Vagina (tissue), 2 donors: Measurements from ENCODE around the gene SNX3.

ENCODE experiments used
- POLR2AphosphoS5 ChIP-seq, 2 donors: sonication (generic); formaldehyde crosslinking; IDR thresholded peaks; one replicate each; pipeline ENCODE4 v1.9.0; 2017; ENCODE audit warnings: antibody characterized with exemption in 2 of 2, mild to moderate bottlenecking in 2 of 2, low read depth in 1 of 2; ENCODE audit not compliant: insufficient read depth in 1 of 2
- TF ChIP-seq, protein P1 (sequence below), 3 experiments: fragments of 450-650 bp in 2 of 3; fragments of 200-600 bp in 1 of 3; sonication (generic) in 1 of 3; IDR thresholded peaks; one replicate each; pipeline ENCODE4 v1.5.1; 2017 to 2019; ENCODE audit warnings: antibody characterized with exemption in 3 of 3, mild to moderate bottlenecking in 2 of 3, moderate library complexity in 2 of 3

DNA sequence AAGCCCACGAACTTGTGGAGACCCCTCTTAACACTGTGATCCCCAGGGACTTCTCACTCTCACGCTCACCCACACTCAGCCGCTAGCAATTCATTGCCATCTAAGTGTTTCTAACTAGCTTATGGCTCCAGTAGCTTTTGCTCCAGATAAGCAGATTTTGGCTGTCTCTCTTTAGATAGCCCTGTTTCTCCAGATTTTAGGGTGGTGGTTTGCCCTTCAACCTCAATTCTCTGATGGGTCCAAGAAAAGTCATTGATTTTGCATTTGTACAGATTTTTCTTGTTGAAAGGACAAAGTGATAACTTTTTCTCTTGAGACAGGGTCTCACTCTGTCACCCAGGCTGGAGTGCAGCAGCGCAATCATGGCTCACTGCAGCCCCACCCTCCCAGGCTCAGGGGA lies 53.8 kb downstream of the SNX3 start:
- TF ChIP-seq, protein P1, sequence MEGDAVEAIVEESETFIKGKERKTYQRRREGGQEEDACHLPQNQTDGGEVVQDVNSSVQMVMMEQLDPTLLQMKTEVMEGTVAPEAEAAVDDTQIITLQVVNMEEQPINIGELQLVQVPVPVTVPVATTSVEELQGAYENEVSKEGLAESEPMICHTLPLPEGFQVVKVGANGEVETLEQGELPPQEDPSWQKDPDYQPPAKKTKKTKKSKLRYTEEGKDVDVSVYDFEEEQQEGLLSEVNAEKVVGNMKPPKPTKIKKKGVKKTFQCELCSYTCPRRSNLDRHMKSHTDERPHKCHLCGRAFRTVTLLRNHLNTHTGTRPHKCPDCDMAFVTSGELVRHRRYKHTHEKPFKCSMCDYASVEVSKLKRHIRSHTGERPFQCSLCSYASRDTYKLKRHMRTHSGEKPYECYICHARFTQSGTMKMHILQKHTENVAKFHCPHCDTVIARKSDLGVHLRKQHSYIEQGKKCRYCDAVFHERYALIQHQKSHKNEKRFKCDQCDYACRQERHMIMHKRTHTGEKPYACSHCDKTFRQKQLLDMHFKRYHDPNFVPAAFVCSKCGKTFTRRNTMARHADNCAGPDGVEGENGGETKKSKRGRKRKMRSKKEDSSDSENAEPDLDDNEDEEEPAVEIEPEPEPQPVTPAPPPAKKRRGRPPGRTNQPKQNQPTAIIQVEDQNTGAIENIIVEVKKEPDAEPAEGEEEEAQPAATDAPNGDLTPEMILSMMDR (IDR thresholded peaks at IDR 0.05), result no peak
- no peak for TF ChIP-seq POLR2AphosphoS5 (IDR thresholded peaks at IDR 0.05; ENCODE audit: insufficient read depth in 1 of 2, low read depth in 1 of 2)
